8988T (cell line): ENCODE measurements around the gene TENM3.
"Not testable (repeated sequence)": the region's sequence is repeated elsewhere in the genome, so short reads cannot be mapped to it uniquely, and the experiment has no call there.

Experiments used
- DNase-seq: peaks from one replicate; pipeline ENCODE4 v3.0.0; 2011

TENM3 gene

DNA sequence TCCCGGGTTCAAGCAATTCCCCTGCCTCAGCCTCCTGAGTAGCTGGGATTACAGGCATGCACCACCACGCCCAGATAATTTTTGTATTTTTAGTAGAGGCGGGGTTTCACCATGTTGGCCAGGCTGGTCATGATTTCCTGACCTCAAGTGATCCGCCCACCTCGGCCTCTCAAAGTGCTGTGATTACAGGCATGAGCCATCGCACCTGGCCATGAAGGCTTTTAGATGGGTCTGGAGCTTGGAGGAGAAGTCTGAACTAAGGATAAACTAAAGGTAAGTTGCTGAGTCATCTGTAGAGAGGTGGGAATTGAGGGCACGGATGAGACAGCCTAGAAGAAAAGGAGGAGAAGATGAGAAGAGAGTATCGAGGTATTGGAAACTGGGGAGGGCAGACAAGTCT lies at the start of gene TENM3:
Gene TENM3, plus strand, starts transcription at position 199 of the 400 bp plus-strand sequence. CDS start 80,619 bp downstream, outside the sequence.
- not testable (repeated sequence) for DNase-seq

DNA sequence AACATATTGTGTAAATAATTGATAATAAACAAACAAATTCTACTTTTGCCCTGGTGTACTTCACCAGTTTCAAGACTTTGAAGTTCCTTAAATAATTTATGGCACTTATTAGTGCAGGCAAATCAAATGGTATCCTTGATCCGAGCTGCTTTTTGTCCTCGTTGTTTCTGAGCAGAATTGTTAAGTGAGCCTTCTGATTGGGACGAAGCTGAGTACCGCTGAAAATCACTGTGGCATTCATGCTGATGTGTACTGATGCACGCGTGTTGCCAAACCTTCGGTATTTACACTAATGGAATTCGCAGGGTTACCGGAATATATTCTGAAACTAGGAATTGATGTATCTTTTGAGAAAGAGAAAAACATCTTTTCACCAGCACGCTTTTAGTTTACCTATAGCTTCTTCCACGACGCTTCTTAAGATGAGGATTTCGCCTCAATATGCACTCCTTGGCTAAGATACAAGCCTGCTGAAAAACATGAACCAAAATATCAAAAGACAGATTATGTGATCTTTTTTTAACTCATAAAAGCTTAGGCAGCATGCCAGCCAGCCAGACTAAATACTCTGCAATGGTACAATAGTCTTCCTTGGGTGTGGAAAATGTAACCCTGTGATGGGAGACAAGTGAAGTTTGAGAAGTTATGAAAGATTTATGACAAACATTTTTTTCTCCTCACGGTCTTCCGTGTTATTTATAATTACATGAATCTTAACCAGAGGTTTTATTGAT lies 48.9 kb upstream of the TENM3 start:
- no peak for DNase-seq

DNA sequence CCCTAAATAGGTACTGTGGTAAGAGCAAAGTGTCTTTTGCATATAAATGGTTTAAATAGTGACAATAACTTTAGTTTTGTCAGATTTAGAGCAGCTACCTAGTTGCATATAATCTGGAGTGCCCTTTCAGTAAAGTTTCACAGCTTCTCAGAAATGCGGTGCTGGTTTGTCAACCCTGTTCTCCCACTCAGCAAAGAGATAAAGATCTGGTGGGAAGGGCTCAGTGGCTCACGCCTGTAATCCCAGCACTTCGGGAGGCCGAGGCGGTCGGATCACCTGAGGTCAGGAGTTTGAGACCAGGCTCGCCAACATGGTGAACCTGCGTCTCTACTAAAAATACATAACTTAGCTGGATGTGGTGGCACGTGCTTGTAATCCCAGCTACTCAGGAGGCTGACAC lies 45.6 kb upstream of the TENM3 start:
- no peak for DNase-seq

DNA sequence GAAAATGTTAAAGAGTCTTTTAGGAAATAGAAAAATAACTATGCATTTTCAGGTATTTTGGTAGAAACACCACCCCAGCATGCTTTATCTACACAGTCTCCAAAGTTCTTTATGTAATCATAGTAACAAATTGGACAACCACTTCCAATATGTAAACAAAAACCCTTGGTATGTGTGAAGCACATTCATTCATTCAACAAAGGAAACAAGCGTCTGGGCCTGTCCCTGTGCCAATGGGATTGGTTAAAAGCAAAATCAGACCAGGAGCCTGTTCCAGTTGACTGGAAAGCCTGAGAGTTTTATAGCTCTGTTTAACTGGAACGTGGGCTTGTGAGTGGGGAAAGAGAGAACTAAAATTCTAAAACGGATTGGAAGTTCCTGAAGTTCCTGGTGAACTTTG lies 41.3 kb upstream of the TENM3 start:
- no peak for DNase-seq

DNA sequence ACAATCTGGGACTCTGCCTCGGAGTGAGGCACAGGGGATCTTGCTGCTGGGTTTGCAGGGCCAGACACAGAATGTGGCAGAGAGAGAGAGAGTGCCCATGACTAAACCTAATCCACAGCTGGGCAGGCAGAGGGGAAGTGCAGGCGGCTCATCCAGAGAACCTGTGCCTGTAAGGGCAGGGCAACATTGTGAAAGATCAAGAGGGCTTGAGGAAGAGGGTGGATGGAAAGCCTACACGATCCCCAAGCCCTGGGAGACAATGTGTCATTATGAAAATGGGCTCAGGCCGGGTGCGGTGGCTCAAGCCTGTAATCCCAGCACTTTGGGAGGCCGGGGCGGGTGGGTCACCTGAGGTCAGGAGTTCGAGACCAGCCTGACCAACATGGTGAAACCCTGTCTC lies 40.6 kb upstream of the TENM3 start:
- no peak for DNase-seq

DNA sequence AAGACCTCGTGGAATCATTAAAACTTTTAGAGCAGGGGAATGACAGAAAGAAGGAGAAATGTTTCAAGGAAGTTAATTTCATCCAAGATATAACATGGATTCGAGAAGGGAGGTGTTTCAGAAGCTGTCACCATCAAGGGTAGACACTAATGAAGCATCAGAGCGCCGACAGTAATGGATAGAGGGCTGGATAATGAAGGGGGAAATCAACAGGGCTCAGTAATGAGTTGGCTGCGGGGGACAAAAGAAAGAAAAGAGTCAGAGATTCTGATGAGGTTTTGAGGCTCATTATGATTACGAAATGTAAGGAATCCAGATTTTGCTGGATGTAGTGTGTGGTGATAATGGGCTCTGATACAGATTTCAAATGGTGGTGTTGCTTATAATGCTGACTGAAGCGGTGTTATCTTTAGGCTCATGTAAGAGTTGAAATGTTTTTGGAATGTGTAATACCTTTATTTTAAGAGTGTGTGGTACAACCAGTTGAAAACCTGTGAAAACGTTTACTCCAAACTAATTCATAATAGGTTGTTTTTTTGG lies 39.3 kb upstream of the TENM3 start:
- no peak for DNase-seq

DNA sequence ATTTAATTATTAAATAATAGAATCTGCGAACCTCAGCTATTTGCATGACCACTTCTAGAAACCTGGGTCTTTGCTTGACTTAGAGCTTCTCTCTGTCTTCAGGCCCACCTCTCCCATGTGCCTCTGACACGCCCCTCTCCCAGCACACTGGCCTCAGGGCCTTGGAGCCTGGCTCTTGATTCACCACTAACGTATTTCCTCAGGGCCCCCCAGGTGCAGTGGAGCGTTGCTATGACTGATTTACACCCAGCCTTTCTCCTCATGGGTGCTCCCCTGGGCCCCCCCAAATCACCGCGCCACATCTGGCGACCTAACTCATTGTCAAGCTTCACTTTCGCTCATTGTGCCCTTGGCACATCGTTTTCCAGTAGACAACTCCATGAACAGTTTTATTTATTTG lies 37.9 kb upstream of the TENM3 start:
- DNase-seq: no peak

DNA sequence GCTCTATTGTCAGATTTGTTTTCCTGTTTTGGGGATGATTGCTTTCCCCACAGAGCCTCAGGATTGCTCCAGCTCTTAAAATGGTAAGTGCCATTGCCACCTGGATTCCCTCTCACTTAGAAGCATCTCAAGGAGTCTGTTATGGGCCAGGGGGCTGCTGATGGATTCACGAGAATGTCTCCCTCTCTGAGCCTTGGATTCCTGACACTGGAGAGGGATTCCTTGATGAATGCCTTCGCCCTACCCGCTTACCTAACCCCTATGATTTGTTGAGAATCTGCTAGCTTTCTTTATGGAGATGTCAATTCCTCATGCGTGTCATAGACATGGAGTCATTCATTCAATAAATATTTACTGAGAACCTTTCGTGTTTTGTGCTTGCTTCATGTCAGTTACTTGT lies 36.9 kb upstream of the TENM3 start:
- no peak for DNase-seq

DNA sequence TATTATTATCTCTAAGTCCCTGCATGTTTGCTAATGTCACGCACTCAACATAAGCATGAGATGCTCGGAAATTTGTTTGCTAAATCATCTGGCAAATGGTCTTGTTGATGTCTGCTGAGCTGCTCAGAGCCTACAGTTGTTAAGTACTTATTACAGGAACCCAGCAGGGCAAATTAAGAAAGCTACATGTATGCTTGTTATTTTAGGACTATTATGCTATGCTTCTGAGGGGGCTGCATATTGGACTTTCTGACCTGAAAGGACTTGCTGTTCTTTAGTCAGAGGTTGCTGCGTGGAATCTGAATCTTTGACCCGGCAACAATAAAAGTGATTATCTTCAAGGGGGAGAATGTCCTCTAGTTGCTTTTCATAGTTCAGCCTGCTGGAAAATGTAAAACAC lies 36.3 kb upstream of the TENM3 start:
- DNase-seq: no peak

DNA sequence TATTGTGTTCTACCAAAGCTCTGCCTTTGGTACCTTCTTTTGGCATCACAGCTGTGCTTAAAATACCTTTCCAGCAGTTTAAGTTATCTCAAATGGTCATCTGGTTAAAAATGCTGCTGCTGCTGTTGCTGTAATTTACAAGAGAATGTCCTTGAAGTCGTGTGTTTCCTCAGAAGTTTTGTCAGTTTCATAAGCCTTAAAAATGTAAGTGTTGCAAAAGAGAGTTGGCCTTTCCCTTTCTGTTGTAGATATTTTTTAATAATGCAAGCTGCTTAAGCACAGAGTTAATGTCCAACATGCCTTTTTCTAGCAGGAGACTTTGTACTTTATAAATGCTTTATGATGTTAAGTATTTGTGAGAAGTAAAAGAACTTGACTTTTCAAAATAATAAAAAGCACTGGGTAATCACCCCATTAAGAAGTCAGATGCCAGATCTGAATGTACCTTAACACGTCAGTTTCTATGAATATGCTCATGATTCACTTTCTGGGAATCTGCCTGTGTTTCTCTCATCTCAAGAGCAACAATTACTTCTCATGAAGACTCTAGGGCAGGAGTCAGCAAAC lies 35.3 kb upstream of the TENM3 start:
- DNase-seq: no peak

DNA sequence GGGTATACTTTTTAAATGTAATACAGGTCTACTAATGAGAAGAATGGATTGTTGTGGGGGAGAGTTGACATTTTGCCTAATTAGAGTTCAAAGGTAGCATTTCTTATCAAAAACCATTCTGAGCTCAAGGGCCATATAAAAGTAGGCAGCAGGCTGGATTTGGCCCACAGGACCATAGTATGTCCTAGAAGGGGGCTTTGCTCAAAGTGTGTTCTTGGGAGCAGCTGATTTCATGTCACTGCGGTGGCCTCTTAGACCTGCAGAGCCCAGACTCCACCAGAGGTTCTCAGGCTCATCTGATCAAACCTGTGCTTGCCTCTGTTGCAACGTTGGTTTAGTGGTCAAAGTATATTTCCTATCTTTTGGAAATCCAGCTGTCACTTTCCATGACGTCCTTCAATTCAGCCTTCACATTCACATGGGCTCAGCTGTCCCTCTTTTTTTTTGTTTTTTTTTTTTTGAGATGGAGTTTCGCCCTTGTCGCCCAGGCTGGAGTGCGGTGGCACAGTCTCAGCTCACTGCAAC lies 34.6 kb upstream of the TENM3 start:
- no peak for DNase-seq

DNA sequence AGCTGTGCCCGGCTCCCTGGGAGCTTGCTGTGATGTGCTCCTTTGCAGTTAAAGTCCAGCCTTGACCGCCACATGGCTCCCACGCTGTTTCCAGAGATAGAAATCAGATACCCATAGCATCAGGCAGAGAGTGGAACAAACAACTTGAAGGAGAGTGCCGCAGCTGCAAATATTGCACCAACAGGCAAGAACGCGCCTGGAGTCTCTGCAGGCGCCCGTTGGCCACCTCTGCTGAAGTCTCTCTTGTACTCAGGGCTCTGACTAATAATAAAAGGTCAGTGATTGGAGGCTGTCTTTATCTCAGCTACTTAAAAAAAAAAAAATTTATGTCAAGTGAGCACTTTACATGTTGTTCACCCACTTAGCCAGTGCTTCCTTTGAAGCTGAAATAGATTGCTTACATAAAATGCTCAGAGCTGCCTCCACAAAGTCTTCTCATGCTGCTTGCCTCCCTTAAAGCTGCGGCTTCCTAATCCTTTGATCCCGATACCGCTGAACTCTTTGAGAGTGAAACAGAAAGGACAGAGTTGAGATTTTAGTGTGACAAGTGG lies 30.9 kb upstream of the TENM3 start:
- DNase-seq: no peak

DNA sequence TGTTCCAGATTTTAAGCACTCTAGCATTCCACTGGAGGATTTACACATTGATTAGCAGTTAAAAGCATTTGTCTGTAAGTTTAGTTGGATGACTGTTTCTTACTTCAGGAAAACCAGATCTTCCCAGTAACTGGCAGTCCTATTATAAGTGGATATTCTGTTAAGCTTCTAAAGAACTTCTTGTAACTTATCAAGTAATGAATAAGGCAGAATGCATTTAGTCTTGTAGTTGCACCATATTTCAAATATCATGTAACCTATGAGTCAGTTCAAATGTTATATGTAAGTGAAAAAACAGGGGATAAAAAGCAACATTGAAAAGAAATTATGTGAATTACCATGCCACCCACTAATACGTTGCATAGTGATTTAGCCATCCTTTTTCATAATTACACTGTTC lies 30.2 kb upstream of the TENM3 start:
- DNase-seq: no peak

DNA sequence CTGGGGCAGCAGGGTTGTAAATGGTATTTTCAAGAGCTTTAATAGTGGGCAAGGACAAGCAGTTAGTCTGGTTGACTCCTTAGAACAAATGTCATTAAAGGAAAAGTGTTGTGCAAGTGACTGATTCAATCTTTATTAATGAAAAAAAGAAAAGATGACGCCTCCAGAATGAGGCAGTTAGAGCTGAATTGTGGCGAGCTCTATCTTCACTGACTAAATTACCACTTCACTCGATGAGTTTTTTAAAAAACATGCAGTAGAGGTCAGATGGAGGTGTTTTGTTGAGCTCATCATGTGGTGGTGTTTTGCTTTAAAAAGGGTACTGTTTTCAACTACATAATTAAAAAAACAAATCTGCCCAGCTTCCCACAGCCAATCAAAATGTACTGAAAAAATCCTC lies 28.1 kb upstream of the TENM3 start:
- no peak for DNase-seq

DNA sequence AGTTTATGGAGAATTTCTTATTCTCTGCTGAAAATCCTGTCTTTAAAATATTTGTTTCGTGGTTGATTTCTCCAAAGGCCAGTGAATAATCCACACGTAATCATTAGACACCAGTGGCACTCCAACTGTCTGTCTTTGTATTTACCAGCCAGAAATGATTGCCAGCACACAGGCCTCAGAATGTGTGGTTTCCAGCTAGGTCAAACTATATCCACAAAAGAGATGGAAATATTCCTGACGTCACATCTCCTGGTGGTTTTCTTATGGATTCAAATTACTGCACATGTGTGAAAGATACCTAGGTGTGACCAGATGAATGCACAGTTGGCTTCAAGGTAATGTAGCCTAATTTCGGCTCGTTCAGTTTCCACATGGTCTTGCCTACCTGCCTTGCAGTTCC lies 27.2 kb upstream of the TENM3 start:
- DNase-seq: no peak

DNA sequence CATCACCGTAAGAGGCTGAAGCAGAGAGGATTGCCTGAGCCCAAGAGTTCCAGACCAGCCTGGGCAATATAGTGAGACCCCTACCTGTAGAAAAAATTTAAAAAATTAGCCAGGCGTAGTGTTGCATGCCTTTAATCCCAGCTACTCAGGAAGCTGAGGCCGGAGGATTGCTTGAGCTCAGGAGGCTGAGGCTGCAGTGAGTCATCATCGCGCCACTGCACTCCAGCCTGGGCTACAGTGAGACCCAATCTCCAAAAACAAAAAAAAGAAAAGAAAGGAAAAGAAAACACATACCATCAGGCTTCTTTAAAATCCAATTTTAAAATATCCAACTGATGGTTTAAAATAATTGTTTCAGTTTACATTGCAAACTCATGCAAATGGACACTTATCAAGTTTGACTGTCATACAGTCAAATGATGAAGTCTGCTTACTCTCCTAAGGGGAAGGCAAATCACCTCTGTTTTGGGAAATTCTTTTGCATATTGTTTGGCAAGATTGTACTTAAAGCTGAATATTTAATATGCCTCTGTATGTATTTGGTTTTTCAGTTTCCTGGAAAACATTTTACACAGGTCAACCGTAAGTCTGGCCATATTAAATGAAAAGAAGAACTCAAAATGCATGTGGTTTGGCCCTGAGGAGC lies 23.7 kb upstream of the TENM3 start:
- DNase-seq: no peak

DNA sequence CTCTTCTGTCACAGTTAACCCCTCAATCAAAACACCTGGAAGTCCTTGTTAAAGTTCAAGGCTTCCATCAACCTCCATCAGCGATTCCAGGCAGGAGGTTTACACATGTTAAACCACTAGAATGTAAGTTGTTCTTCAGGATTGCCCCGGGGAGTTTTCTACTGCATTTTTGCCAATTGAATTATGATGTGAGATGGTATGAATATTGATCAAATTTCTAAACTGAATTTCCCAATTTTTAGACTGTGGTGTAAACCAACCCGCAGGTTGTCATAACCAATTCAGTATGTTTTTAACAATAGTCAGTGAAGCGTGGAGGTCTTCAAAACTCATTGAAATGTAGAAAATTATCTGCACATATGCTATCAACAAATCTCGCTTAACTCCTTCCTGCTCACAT lies 21.2 kb upstream of the TENM3 start:
- DNase-seq: no peak

DNA sequence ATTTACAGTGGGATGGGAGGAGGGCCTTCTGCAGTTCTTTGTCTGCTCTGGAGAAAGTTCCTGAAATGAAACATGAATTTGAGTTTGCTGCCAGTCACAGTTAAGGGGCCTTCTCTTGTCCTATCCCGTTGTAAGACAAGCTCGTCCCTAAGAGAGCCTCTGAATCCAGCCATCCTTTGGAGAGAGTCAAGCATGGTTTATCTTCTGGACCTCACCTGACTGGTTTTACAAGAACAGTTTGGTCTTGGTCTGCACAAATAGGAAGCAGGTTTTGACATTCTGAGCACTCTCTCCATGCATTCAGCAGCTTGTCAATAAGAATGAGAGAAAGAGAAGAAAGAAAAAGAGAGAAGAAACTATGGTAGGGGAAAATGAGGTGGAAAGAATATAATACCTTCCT lies 20.4 kb upstream of the TENM3 start:
- no peak for DNase-seq

DNA sequence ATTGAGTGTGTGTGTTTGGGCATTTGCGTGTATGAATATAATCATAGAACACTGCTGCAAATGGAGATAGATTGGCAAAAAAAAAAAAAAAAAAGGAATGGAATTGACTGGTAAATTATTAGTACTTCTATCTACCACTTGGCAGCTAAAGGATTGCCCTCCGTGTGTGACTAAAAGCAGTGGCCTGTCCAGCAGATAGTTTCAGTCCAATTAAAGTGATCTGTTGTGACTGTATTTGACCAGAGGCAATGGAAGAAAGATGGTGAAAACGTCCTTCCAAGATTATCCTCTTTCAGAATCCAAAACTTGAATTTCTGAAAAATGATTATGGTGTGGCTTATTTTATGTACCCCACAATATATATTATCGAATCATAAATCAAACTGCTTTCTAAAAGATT lies 19.5 kb upstream of the TENM3 start:
- DNase-seq: no peak

DNA sequence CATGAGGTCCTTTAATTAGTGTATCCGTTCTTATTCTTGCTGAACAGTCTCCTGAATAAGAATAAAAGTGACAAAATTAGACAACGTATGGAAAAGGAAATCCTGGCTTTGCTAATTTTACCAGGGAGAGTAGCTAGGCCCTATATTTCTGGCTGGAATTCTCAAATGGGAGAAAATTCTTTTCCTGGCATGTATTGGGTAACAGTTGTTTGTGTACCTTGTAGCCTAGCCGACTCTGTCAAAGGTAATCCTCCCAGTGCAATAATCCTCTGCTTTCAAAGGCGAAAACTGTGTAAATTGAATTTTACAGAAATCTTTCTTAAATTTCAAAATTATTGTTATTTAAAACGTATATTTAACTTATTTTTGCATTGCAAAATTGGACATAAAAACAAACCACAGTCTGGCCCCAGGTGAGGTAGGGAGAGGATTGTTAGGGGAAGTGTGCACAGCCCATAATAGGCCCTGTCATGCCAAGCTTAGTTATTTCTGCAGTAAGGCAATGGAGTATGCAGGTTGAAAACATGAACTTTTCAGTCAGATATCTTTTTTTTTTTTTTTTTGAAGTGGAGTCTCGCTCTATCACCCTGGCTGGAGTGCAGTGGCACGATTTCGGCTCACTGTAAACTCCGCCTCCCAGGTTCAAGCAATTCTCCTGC lies 18.9 kb upstream of the TENM3 start:
- DNase-seq: no peak

DNA sequence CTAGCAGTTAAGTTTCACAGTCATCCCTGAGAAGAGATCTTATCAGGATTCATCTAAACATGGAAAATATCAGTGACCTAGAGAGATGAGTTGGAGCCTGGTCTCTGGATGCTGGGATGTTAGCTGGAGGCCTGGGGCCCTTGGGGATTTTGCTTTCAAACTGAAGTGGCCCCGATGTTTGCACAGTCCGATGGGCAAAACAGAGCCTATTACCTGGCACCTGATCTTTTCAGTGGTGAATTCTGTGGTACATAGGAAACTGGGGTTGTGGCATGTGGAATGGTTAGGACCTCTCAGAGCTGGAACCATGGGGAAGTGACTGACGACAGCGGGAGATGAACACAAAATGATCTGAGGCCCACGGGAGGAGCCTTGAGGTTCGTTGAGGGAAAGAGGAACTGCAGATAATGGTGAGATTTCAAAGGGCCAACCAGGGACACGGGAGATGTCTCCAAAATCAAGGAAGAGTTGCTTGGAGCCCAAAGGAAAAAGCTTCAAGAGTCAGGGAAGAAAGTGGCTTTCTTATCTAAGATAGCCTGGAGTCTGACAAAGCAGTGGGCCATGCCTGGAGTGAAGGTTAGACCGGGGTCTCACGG lies 17.8 kb upstream of the TENM3 start:
- no peak for DNase-seq

DNA sequence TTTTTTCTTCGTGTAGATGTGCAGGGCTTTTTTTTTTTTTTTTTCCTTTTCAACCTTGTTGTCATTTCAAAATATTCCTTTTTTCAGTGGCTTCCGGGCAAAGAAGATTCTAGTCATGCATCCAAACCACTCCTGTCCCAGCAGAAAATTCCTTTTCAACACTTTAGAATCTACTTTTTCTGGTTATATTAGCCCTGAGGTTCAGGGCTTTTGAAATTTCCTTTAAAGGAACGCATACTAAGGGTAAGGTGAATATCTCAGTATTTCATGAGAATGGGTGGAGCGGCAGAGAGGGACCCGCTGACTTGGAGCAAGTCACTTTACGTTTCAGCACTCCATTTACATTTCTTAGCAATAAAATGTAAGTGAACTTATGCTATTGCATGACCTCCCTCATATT lies 15.6 kb upstream of the TENM3 start:
- DNase-seq: no peak
